22Rv1 (cell line): Measurements from ENCODE around the gene LRRC14B.

Experiments
- H3K27ac ChIP-seq: fragments of 450-650 bp; 2 replicates; pipeline ENCODE4 v1.5.1; 2017
- ZFX ChIP-seq: fragments of 450-650 bp; IDR thresholded peaks from 2 replicates; pipeline ENCODE4 v1.6.1; 2017; ENCODE audit warnings: antibody characterized with exemption, borderline replicate concordance
- TF ChIP-seq, protein P1 (sequence below): fragments of 450-650 bp; IDR thresholded peaks from 2 replicates; pipeline ENCODE4 v1.5.1; 2017; ENCODE audit warnings: mild to moderate bottlenecking

The LRRC14B gene

GRCh38 chr5:191036-191948, at the start of gene LRRC14B:
Gene LRRC14B, plus strand, starts transcription at chr5:191495. Its CDS starts 44 bp downstream, at chr5:191539.
- H3K27ac ChIP-seq, result no peak within 1 kb of the TSS
- TF ChIP-seq ZFX, result no peak

DNA sequence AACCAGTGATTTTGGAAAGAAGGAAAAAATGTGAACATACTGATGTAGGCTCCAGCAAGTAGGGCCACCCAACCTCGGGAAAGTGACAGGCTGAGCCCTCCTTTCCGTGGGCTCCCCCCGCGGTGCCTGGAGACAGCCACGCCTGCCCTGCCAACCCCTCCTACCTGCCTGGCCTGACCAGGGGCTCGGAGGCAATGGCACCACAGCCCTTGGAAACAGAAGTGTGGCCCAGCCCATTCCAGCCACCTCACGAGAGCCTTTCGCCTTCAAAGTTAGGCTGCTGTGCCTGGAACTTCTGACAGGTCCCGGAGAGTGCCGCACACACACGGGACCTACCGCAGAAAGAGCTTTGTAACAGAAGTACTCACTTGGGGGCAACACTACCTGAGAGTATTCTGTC, 49.5 kb upstream of the LRRC14B start:
- no peak overlapping the region for H3K27ac ChIP-seq
- TF ChIP-seq, protein P1, sequence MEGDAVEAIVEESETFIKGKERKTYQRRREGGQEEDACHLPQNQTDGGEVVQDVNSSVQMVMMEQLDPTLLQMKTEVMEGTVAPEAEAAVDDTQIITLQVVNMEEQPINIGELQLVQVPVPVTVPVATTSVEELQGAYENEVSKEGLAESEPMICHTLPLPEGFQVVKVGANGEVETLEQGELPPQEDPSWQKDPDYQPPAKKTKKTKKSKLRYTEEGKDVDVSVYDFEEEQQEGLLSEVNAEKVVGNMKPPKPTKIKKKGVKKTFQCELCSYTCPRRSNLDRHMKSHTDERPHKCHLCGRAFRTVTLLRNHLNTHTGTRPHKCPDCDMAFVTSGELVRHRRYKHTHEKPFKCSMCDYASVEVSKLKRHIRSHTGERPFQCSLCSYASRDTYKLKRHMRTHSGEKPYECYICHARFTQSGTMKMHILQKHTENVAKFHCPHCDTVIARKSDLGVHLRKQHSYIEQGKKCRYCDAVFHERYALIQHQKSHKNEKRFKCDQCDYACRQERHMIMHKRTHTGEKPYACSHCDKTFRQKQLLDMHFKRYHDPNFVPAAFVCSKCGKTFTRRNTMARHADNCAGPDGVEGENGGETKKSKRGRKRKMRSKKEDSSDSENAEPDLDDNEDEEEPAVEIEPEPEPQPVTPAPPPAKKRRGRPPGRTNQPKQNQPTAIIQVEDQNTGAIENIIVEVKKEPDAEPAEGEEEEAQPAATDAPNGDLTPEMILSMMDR, result no peak
- TF ChIP-seq ZFX, result no peak

DNA sequence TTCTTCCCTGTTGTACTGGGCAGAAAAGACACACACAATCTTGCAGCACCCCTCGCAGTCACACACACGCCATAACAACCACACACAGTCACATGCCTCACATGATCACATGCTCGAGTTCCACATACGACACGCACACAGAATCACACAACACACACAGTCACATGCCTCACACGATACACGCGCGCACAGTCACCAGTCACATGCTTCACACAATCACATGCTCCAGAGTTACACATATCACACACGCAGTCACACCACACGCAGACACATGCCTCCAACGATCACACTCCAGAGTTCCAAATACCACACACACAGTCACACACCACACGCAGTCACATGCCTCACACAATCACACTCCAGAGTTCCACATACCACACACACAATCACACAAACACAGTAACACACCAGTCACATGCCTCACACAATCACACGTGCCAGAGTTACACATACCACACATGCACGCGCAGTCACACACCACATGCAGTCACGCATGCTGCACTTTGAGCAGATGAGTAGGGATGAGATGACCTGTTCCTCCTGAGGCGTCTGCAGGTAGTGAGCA, 49.0 kb upstream of the LRRC14B start:
- TF ChIP-seq ZFX, result no peak
- TF ChIP-seq, protein P1, result no peak
- H3K27ac ChIP-seq, result no peak overlapping the region

DNA sequence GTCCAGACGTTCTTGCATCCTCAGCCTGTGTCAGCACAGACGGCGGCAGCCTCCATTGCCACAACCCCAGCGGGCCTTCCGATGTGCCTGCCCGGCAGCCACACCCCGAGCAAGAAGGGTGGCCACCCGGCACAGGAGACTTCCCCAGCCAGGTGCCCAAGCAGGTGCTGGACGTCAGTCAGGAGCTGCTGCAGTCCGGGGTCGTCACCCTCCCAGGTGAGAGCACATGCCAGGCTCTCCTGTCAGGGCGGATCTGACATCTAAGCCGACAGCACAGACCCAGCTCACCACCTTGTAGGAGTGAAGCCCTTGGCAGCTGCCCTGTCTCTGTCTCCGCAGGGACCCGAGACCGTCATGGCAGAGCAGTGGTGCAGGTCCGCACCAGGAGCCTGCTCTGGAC, 48.3 kb upstream of the LRRC14B start:
- no peak overlapping the region for H3K27ac ChIP-seq
- no peak for TF ChIP-seq ZFX

- H3K27ac ChIP-seq, result no peak overlapping the region
- no peak for TF ChIP-seq ZFX
- TF ChIP-seq, protein P1, result no peak
These were observed 46.4 kb upstream of the LRRC14B start for GRCh38 chr5:144941-145340.

DNA sequence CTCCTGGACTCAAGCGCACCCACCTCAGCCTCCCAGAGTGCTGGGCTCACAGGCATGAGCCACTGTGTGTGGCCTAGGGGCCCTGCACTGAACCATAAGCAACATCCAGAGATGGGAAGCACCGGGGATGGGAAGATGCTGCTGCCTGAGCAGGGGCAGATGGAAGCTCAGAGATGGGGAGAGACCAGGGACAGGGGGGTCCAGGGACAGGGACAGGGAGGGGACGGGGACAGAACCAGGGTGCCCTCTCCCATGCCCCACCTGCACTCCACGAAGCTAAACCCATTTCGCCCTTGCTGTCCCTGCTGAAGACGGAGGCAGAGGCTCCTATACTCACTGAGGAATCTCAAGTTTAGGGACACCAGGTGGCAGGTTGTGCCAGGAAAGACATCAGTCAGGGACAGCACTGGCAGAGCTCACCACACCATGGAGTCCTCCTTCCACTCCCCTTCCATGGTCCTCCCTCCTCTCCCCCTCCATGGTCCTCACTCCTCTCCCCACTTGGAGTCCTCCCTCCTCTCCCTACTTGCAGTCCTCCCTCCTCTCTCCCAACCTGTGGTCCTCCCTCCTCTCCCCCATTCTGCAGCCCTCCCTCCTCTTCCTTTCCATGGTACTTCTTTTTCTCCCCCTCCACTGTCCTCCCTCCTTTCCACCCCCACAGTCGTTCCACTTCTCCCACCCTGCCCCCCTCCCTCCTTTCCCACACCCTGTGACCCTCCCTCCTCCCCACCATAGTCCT, 45.5 kb upstream of the LRRC14B start:
- TF ChIP-seq, protein P1, result no peak
- TF ChIP-seq ZFX, result no peak

DNA sequence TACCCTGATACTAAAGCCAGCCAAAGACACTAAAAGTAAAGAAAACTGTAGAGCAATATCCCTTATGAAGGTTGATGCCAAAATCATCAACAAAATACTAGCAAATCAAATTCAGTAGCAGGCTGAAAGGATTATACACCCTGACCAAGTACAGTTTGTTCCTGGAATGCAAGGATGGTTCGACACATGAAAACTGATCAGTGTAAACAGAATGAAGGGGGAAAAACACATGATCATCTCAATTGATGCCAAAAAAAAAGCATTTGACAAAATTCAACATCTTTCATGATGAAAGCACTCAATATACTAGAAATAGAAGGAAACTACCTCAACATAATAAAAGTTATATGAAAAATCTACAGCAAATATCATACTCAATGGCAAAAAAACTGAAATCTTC, 43.5 kb upstream of the LRRC14B start:
- TF ChIP-seq, protein P1, result no peak
- TF ChIP-seq ZFX, result no peak
- H3K27ac ChIP-seq, result no peak overlapping the region

More for the DNA sequence above, 45.5 kb upstream of the LRRC14B start:
- H3K27ac ChIP-seq, result no peak overlapping the region
